CD4-positive, alpha-beta memory T cell (primary cell): ENCODE measurements around the gene EHD2. TPM values are rescaled to one million over a fixed set of nuclear protein-coding genes. Genes with fewer than 3 reads are reported as not detected.
A peak's percentile ranks its signal among the peaks of the same experiment; 100 is the strongest.
"Not testable (repeated sequence)": the region's sequence is repeated elsewhere in the genome, so short reads cannot be mapped to it uniquely, and the experiment has no call there.

Experiments
- CTCF ChIA-PET: fragments of 350-600 bp; sonication (Branson Sonifier 250); formaldehyde crosslinking; loops from one replicate; lab custom pipeline; 2021; ENCODE audit warnings: inconsistent platforms; ENCODE audit not compliant: partially characterized antibody; lab: Charles Lee
- POLR2A ChIA-PET: fragments of 350-600 bp; sonication (Branson Sonifier 250); formaldehyde crosslinking; loops from one replicate; lab custom pipeline; 2021; ENCODE audit not compliant: partially characterized antibody; lab: Charles Lee
- DNase-seq, 5 donors: peaks; one replicate each; pipeline versions ENCODE4 v3.0.0 to v3.0.0-alpha.2; 2020 to 2022; ENCODE audit warnings: mixed read lengths in 1 of 5
- H3K27ac ChIP-seq: one replicate; pipeline ENCODE4 v1.7.0; 2013; ENCODE audit warnings: low read depth, low read length
- H3K27me3 ChIP-seq: 2 replicates; pipeline ENCODE4 v1.7.0; 2013; ENCODE audit warnings: mild to moderate bottlenecking, low read length, moderate library complexity; ENCODE audit not compliant: insufficient read depth
- H3K36me3 ChIP-seq: 2 replicates; pipeline ENCODE4 v1.7.0; 2013; ENCODE audit warnings: mild to moderate bottlenecking, low read length, moderate library complexity; ENCODE audit not compliant: insufficient read depth
- H3K4me1 ChIP-seq: 2 replicates; pipeline ENCODE4 v1.7.0; 2013; ENCODE audit warnings: mild to moderate bottlenecking, low read length, moderate library complexity; ENCODE audit not compliant: insufficient read depth
- H3K4me3 ChIP-seq, 2 donors: one replicate each; pipeline ENCODE4 v1.7.0; 2013; ENCODE audit warnings: low read length in 2 of 2, mild to moderate bottlenecking in 1 of 2
- H3K9me3 ChIP-seq, 2 donors: one replicate each; pipeline ENCODE4 v1.7.0; 2013; ENCODE audit warnings: low read length in 2 of 2, control low read depth in 1 of 2; ENCODE audit not compliant: control insufficient read depth in 1 of 2
- H3K27ac Mint-ChIP-seq, 7 donors: one replicate each; pipeline ENCODE4 v1.8.0; 2020 to 2021; ENCODE audit warnings: mixed read lengths in 7 of 7, mild to moderate bottlenecking in 6 of 7, inconsistent platforms in 3 of 7, moderate library complexity in 3 of 7
- H3K27me3 Mint-ChIP-seq, 2 donors: one replicate each; pipeline ENCODE4 v1.8.0; 2020 to 2021; ENCODE audit warnings: mixed read lengths in 2 of 2
- H3K36me3 Mint-ChIP-seq, 2 donors: one replicate each; pipeline ENCODE4 v1.8.0; 2020 to 2021; ENCODE audit warnings: mixed read lengths in 2 of 2, inconsistent platforms in 1 of 2, mild to moderate bottlenecking in 1 of 2
- H3K4me1 Mint-ChIP-seq, 4 donors: one replicate each; pipeline ENCODE4 v1.8.0; 2020 to 2021; ENCODE audit warnings: mixed read lengths in 4 of 4, mild to moderate bottlenecking in 1 of 4
- H3K4me3 Mint-ChIP-seq, 8 donors: one replicate each; pipeline ENCODE4 v1.8.0; 2020 to 2021; ENCODE audit warnings: mixed read lengths in 8 of 8, mild to moderate bottlenecking in 7 of 8, moderate library complexity in 6 of 8, inconsistent platforms in 3 of 8
- H3K9me3 Mint-ChIP-seq, 8 donors: one replicate each; pipeline ENCODE4 v1.8.0; 2020 to 2021; ENCODE audit warnings: mixed read lengths in 8 of 8, mild to moderate bottlenecking in 5 of 8, inconsistent platforms in 3 of 8, moderate library complexity in 1 of 8
- intact Hi-C: fragments of 100-400 bp; cut with micrococcal nuclease; formaldehyde crosslinking; loops from one replicate; pipeline ENCODE4 v1.15.1; 2023
- polyA plus RNA-seq, 2 donors: library from polyadenylated mRNA; unstranded; fragments of 300-500 nt; fragmentation: Illumina TruSeq; gene quantifications; one replicate each; pipeline ENCODE4 v1.2.3, GENCODE V29; 2021
- total RNA-seq, 2 experiments: library from RNA; stranded (reverse); gene quantifications; one replicate each; pipeline ENCODE4 v1.2.3, GENCODE V29; 2021

The EHD2 gene
- total and polyA plus RNA-seq, 4 experiments from 2014 or later: not detected

DNA sequence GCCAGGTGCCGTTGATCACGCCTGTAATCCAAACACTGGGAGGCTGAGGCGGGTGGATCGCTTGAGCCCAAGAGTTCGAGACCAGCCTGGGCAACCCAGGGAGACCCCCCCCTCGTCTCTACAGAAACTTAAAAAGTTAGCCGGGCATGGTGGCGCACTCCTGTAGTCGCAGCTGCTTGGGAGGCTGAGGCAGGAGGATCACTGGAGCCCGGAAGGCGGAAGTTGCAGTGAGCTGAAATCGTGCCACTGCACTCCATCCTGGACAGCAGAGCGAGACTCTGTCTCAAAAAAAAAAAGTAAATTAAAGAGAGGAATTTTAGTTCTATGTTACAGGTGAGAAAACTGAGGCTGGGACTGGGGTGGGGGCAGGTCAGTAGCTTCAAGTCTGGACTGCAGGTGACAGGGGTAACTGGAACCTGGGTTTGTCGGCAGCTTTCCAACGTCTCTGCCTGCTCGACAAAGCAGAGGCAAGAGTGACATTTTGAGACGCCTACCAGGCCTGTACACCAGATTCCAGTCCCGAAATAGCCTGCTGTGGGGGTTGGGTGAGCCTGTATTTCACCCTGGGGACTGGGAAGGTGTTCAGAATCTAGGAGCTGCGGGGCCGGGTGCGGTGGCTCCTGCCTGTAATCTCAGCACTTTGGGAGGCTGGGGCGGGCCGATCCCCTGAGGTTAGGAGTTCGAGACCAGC, 66.4 kb downstream of the EHD2 start:
- Histone ChIP-seq H3K4me1 (peaks cover 17% of the 10 kb centered on the region), H3K36me3 (peaks cover 4% of the 10 kb centered on the region), H3K27me3 (no peaks in the 10 kb centered on the region), H3K4me3 (peak overlapping the region; percentile 55 to 99), H3K9me3 (no peaks in the 10 kb centered on the region), H3K27ac (peak overlapping the region; percentile 86)
- Mint-ChIP-seq H3K9me3 (no peaks in the 10 kb centered on the region), H3K4me1 (peaks cover 16 to 42% (median 27%) of the 10 kb centered on the region in 4 donors), H3K36me3 (peaks cover 28 to 36% of the 10 kb centered on the region in 2 donors), H3K27me3 (no peaks in the 10 kb centered on the region), H3K27ac (peak overlapping the region; percentile 74 to 97 (median 95)), H3K4me3 (peak overlapping the region; percentile 91 to 98 (median 96))
- intact Hi-C loops: no loop called here
- ChIA-PET POLR2A (interaction anchor here (1.3 to 2.1 kb wide), 2 partner anchors 21 to 34 kb away, joined by 3 to 7 read pairs; partner anchors contain the start of gene NOP53), CTCF (interaction anchor here (0.8 to 1.3 kb wide), 2 partner anchors 8 to 14 kb away, joined by 3 to 4 read pairs; no protein-coding TSS in a partner anchor)
- no peak for DNase-seq

DNA sequence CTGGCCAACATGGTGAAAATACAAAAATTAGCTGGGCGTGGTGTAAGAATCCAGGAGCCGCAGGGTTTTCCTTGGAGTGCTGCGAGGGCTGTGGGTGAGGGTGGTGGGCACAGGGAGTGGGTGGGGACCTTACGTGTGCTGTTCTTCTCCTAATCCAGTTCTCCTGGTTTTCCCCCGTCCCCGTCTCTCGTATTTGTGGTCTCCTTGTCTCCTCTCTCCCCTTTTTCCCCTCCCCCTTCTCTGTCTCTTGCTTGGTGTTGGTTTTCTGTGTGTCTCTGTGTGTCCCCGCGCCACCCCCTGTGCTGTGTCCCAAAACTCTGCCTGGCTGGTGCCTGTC, 67.0 kb downstream of the EHD2 start:
- ChIA-PET CTCF (interaction anchor here (0.8 to 1.3 kb wide), 2 partner anchors 8 to 15 kb away, joined by 3 to 4 read pairs; no protein-coding TSS in a partner anchor), POLR2A (interaction anchor here (1.3 kb wide), 1 partner anchor 35 kb away, joined by 3 read pairs; the partner anchor contains the start of gene NOP53)
- H3K27me3 Mint-ChIP-seq: no peaks in the 10 kb centered on the region
- H3K27ac Mint-ChIP-seq: peak overlapping the region; percentile 42 to 92 (median 77)
- H3K27me3 ChIP-seq: no peaks in the 10 kb centered on the region
- no peak for DNase-seq
- peaks cover 17% of the 10 kb centered on the region for H3K4me1 ChIP-seq
- peaks cover 16 to 42% (median 27%) of the 10 kb centered on the region in 4 donors for H3K4me1 Mint-ChIP-seq
- peak overlapping the region; percentile 91 to 98 (median 96) for H3K4me3 Mint-ChIP-seq
- peak overlapping the region; percentile 86 for H3K27ac ChIP-seq
- no peaks in the 10 kb centered on the region for H3K9me3 Mint-ChIP-seq
- intact Hi-C loops: no loop called here
- H3K4me3 ChIP-seq: no peak overlapping the region
- H3K36me3 Mint-ChIP-seq: peaks cover 28 to 37% of the 10 kb centered on the region in 2 donors
- peaks cover 5% of the 10 kb centered on the region for H3K36me3 ChIP-seq
- H3K9me3 ChIP-seq: no peaks in the 10 kb centered on the region

DNA sequence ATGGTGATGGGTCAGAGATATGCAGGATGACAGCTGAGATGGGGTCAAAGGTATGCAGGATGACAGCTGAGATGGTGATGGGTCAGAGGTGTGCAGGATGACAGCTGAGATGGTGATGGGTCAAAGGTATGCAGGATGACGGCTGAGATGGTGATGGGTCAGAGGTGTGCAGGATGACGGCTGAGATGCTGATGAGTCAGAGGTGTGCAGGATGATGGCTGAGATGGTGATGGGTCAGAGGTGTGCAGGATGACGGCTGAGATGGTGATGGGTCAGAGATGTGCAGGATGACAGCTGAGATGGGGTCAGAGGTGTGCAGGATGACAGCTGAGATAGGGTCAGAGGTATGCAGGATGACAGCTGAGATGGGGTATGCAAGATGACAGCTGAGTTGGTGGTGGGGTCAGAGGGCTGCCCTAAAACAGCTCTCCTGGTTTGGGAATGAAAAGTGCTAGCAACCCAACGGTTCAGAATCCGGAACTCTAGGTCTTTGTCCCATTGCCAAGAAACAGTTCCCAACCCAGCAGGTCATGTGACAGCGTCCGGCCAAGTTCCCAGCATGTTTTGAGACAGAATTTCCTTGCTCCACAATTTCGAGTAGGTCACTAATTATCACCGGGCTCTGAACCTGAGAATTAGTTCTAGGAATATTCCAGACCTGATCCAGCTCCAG, 68.5 kb downstream of the EHD2 start:
- H3K27ac ChIP-seq: no peak overlapping the region
- Mint-ChIP-seq H3K27ac (peak overlapping the region in 5 of 7 donors; percentile 12 to 79 (median 64)), H3K4me1 (peaks cover 16 to 38% (median 28%) of the 10 kb centered on the region in 4 donors), H3K4me3 (peak overlapping the region in 3 of 8 donors; percentile 1 to 45 (median 35)), H3K27me3 (no peaks in the 10 kb centered on the region), H3K36me3 (peaks cover 28 to 43% of the 10 kb centered on the region in 2 donors), H3K9me3 (no peaks in the 10 kb centered on the region)
- peaks cover 11% of the 10 kb centered on the region for H3K36me3 ChIP-seq
- H3K9me3 ChIP-seq: no peaks in the 10 kb centered on the region
- intact Hi-C loops: no loop called here
- ChIA-PET POLR2A (no interaction called here), CTCF (interaction anchor here (1.3 to 1.6 kb wide), 2 partner anchors 8 to 17 kb away, joined by 4 read pairs; no protein-coding TSS in a partner anchor)
- peaks cover 17% of the 10 kb centered on the region for H3K4me1 ChIP-seq
- H3K27me3 ChIP-seq: no peaks in the 10 kb centered on the region
- DNase-seq: no peak
- H3K4me3 ChIP-seq: no peak overlapping the region

DNA sequence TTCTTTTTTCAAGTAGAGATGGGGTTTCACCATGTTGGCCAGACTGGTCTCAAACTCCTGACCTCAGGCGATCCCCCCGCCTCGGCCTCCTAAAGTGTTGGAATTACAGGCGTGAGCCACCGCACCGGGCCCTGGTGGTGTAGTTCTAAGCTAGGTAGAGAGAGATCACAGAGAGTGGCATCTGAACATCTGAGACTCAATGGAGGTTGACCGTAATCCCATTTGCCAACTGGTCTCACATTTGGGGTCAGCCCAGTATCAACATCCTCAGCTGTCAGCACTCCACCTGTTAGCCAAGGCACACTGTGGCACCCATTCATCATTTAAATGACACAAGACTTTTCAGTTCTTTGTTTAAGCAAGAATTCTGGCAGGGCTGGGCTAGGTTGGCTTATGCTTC, 73.3 kb downstream of the EHD2 start:
- Histone ChIP-seq H3K36me3 (peaks cover 11% of the 10 kb centered on the region), H3K4me1 (no peaks in the 10 kb centered on the region), H3K27ac (no peak overlapping the region), H3K9me3 (no peaks in the 10 kb centered on the region), H3K27me3 (no peaks in the 10 kb centered on the region), H3K4me3 (no peak overlapping the region)
- ChIA-PET CTCF (interaction anchor here (2.0 to 7.4 kb wide), 2 partner anchors 20 to 71 kb away, joined by 5 to 54 read pairs; no protein-coding TSS in a partner anchor), POLR2A (no interaction called here)
- H3K4me3 Mint-ChIP-seq: no peak overlapping the region
- no peaks in the 10 kb centered on the region for H3K27me3 Mint-ChIP-seq
- no peak for DNase-seq
- H3K9me3 Mint-ChIP-seq: no peaks in the 10 kb centered on the region
- intact Hi-C loops: no loop called here
- H3K36me3 Mint-ChIP-seq: peaks cover 24 to 34% of the 10 kb centered on the region in 2 donors
- H3K4me1 Mint-ChIP-seq: peaks cover 4 to 12% (median 8%) of the 10 kb centered on the region in 4 donors
- H3K27ac Mint-ChIP-seq: no peak overlapping the region

DNA sequence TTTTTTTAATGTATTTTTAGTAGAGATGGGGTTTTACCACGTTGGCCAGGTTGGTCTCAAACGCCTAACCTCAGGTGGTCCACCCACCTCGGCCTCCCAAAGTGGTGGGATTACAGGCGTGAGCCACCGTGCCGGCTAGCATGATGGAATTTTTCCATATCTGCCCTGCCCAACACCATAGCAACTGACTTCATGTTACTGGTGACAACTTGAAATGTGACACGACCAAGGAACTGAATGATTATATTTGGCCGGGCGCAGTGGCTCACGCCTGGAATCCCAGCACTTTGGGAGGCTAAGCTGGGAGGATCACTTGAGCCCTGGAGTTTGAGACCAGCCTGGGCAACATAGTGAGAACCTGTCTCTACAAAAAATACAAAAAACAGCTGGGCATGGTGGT, 74.1 kb downstream of the EHD2 start:
- H3K9me3 ChIP-seq, H3K4me1 Mint-ChIP-seq, H3K27me3 Mint-ChIP-seq, H3K4me1 ChIP-seq, POLR2A ChIA-PET, H3K4me3 ChIP-seq, H3K4me3 Mint-ChIP-seq, H3K27me3 ChIP-seq, H3K27ac Mint-ChIP-seq, DNase-seq, H3K27ac ChIP-seq, H3K9me3 Mint-ChIP-seq, intact Hi-C loops: not testable (repeated sequence)
- CTCF ChIA-PET: interaction anchor here (0.7 to 7.4 kb wide), 6 partner anchors 21 to 355 kb away, joined by 3 to 54 read pairs (median 4); partner anchors contain the start of gene EHD2
- peaks cover 11% of the 10 kb centered on the region for H3K36me3 ChIP-seq
- H3K36me3 Mint-ChIP-seq: peaks cover 16 to 27% of the 10 kb centered on the region in 2 donors

DNA sequence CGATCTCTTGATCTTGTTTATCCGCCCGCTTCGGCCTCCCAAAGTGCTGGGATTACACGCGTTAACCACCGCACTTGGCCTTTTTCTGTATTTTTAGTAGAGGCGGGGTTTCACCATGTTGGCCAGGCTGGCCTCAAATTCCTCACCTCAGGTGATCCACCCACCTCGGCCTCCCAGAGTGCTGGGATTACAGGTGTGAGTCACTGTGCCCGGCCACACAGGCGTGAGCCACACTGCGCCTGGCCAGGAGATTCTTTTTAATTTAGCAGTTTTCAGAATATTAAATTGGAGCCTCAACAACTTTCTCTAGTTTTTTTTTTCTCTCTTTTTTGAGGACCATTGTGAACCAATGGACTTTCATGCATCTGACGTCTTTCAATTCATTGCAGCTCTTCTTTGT, 76.6 kb downstream of the EHD2 start:
- H3K4me3 ChIP-seq, H3K36me3 ChIP-seq, H3K9me3 Mint-ChIP-seq, H3K4me1 ChIP-seq, H3K36me3 Mint-ChIP-seq, H3K27me3 ChIP-seq, intact Hi-C loops, H3K9me3 ChIP-seq, H3K27me3 Mint-ChIP-seq, H3K27ac ChIP-seq, H3K4me1 Mint-ChIP-seq, H3K27ac Mint-ChIP-seq, H3K4me3 Mint-ChIP-seq, DNase-seq, POLR2A ChIA-PET: not testable (repeated sequence)
- CTCF ChIA-PET: interaction anchor here (0.7 to 7.4 kb wide), 9 partner anchors 8 to 77 kb away, joined by 3 to 54 read pairs (median 4); partner anchors contain the start of gene EHD2

DNA sequence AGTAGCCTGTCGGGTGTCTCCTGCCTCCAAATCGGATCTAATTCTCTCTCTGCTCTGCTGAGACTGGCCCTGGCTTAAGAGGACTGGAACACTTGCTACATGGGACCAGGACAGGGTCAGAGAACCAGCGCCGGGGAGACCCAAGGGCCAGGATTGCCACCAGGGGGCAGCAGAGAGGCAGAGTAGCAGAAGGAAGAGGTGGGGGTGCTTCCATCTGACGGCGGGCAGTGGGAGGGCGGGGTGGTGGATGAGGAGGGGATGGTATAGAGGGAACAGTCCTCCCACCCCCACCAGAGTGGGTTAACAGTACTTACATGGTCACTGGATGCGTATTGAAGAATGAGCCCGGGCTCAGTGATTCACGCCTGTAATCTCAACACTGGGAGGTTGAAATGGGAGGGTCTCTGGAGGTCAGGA, 77.2 kb downstream of the EHD2 start:
- Mint-ChIP-seq H3K4me3 (no peak overlapping the region), H3K27me3 (no peaks in the 10 kb centered on the region), H3K9me3 (peaks cover 0 to 3% (median 0%) of the 10 kb centered on the region in 8 donors), H3K36me3 (peaks cover 0 to 5% of the 10 kb centered on the region in 2 donors), H3K27ac (no peak overlapping the region), H3K4me1 (peaks cover under 1 to 9% (median 4%) of the 10 kb centered on the region in 4 donors)
- Histone ChIP-seq H3K36me3 (peaks cover 4% of the 10 kb centered on the region), H3K9me3 (peaks cover 0 to 4% of the 10 kb centered on the region in 2 donors), H3K27ac (no peak overlapping the region), H3K4me3 (no peak overlapping the region), H3K4me1 (no peaks in the 10 kb centered on the region), H3K27me3 (no peaks in the 10 kb centered on the region)
- DNase-seq: peak; percentile 66 to 75 (median 71)
- intact Hi-C loops: no loop called here
- ChIA-PET CTCF (interaction anchor here (0.7 to 7.4 kb wide), 10 partner anchors 9 to 358 kb away, joined by 3 to 54 read pairs (median 4); partner anchors contain the start of gene EHD2), POLR2A (no interaction called here)
